ENCODE results near the gene MED13L.

GRCh38 chr12:116024769-116025168 is 252.7 kb downstream of the MED13L start:
- TF ChIP-seq CTCF (IDR thresholded peaks at IDR 0.05; ENCODE audit: extremely low read depth in 1 of 2, insufficient read depth in 1 of 2, low read depth in 1 of 2, low read length in 2 of 2) (no peak), POLR2AphosphoS5 (IDR thresholded peaks at IDR 0.05; ENCODE audit: insufficient read depth, low read depth, low read length) (no peak)
